HepG2 (cell line): ENCODE results near the gene CLVS2. TPM values are rescaled to one million over a fixed set of nuclear protein-coding genes. Genes with fewer than 3 reads are reported as not detected.

Experiments
- ATAC-seq: fragments of 200-7000 bp; cut with Tn5 transposase; 3 replicates; pipeline ENCODE4 v1.9.1; 2020; ENCODE audit warnings: mild to moderate bottlenecking, moderate library complexity
- BruUV-seq: library from RNA; stranded (reverse); fragments of 400-500 nt; replicated peaks from 2 replicates; lab custom pipeline; 2021; lab: Mats Ljungman, UMichigan
- CTCF ChIA-PET: fragments of 300-600 bp; formaldehyde crosslinking; extraction: SDS; loops from one replicate; lab custom pipeline; 2021; ENCODE audit warnings: low total read pairs, inconsistent platforms, low intra/inter-chr PET ratio; lab: Yijun Ruan, JAX
- POLR2A ChIA-PET: fragments of 350-600 bp; sonication (Branson Sonifier 250); formaldehyde crosslinking; loops from one replicate; lab custom pipeline; 2020; ENCODE audit warnings: antibody characterized with exemption, inconsistent platforms; lab: Yijun Ruan, JAX
- DNase-seq: peaks from one replicate; pipeline ENCODE4 v3.0.0-alpha.2; 2015; ENCODE audit warnings: low spot score
- FAIRE-seq: peaks from 3 replicates; lab custom pipeline; 2011; peaks lifted over from hg19 to GRCh38; lab: Jason Lieb, UNC
- H2AFZ ChIP-seq: one replicate; pipeline ENCODE4 v1.6.1; 2011; ENCODE audit warnings: low read length, inconsistent platforms
- H3K27ac ChIP-seq: fragments of 300-600 bp; 3 replicates; pipeline ENCODE4 v1.8.0; 2011; ENCODE audit warnings: mixed run types, mild to moderate bottlenecking, mixed read lengths, low read length, inconsistent platforms; ENCODE audit not compliant: insufficient read depth; ENCODE audit errors: extremely low read length
- H3K27me3 ChIP-seq, 2 experiments: fragments of 200-600 bp in 1 of 2; 2 replicates in 1 of 2; 3 replicates in 1 of 2; pipeline versions ENCODE4 v1.6.0 to v1.8.0; 2011; ENCODE audit warnings: low read length in 2 of 2, mild to moderate bottlenecking in 2 of 2, moderate library complexity in 2 of 2, inconsistent platforms in 1 of 2; ENCODE audit not compliant: insufficient read depth in 2 of 2, control insufficient read depth in 1 of 2
- H3K36me3 ChIP-seq, 2 experiments: fragments of 200-600 bp in 1 of 2; replicated peaks in 1 of 2; 2 replicates in 1 of 2; 3 replicates in 1 of 2; pipeline versions ENCODE4 v1.5.1 to v1.8.0; 2011; ENCODE audit warnings: low read length in 2 of 2, inconsistent platforms in 1 of 2; ENCODE audit not compliant: insufficient read depth in 2 of 2, control insufficient read depth in 1 of 2
- H3K4me1 ChIP-seq: 2 replicates; pipeline ENCODE4 v1.5.1; 2012; ENCODE audit warnings: low read length, inconsistent platforms; ENCODE audit not compliant: insufficient read depth
- H3K4me2 ChIP-seq: 2 replicates; pipeline ENCODE4 v1.6.0; 2011; ENCODE audit warnings: low read depth, low read length, inconsistent platforms
- H3K4me3 ChIP-seq, 3 experiments: fragments of 200-600 bp in 1 of 3; sonication (generic), shearing (Covaris generic) in 1 of 3; replicated peaks in 1 of 3; 2 replicates each; pipeline ENCODE4 v1.5.1; 2011 to 2016; ENCODE audit warnings: low read length in 3 of 3, inconsistent platforms in 2 of 3, low read depth in 2 of 3, mild to moderate bottlenecking in 2 of 3, control low read depth in 1 of 3, mixed read lengths in 1 of 3; ENCODE audit not compliant: insufficient read depth in 1 of 3
- H3K79me2 ChIP-seq: one replicate; pipeline ENCODE4 v1.6.1; 2011; ENCODE audit warnings: low read length, inconsistent platforms; ENCODE audit not compliant: insufficient read depth
- H3K9ac ChIP-seq: 2 replicates; pipeline ENCODE4 v1.6.0; 2011; ENCODE audit warnings: mild to moderate bottlenecking, low read depth, low read length, inconsistent platforms; ENCODE audit not compliant: insufficient read depth
- H3K9me3 ChIP-seq: 2 replicates; pipeline ENCODE4 v1.5.1; 2012; ENCODE audit warnings: mild to moderate bottlenecking, low read length
- H4K20me1 ChIP-seq: 2 replicates; pipeline ENCODE4 v1.6.0; 2011; ENCODE audit warnings: inconsistent platforms, mild to moderate bottlenecking, low read length, moderate library complexity; ENCODE audit not compliant: insufficient read depth
- CREB3 ChIP-seq: sonication (generic); formaldehyde crosslinking; IDR thresholded peaks from 2 replicates; pipeline ENCODE4 v1.5.0; 2020; ENCODE audit warnings: missing genetic modification reagents
- ELF3 ChIP-seq: IDR thresholded peaks from 2 replicates; pipeline ENCODE4 v1.6.1; 2016; ENCODE audit warnings: missing genetic modification reagents, missing compliant biosample characterization
- KDM5B ChIP-seq: sonication (generic); formaldehyde crosslinking; IDR thresholded peaks from 2 replicates; pipeline ENCODE4 v1.4.0; 2020; ENCODE audit warnings: missing genetic modification reagents, mild to moderate bottlenecking, borderline replicate concordance
- MLXIP ChIP-seq: sonication (generic); formaldehyde crosslinking; IDR thresholded peaks from 2 replicates; pipeline ENCODE4 v1.9.0; 2021; ENCODE audit warnings: missing genetic modification reagents, borderline replicate concordance
- POGZ ChIP-seq: sonication (generic); formaldehyde crosslinking; IDR thresholded peaks from 2 replicates; pipeline ENCODE4 v1.4.0; 2020; ENCODE audit warnings: mild to moderate bottlenecking, missing genetic modification reagents
- TAF1 ChIP-seq: sonication (generic); formaldehyde crosslinking; IDR thresholded peaks from 2 replicates; pipeline ENCODE4 v1.4.0; 2020; ENCODE audit warnings: missing genetic modification reagents
- THAP8 ChIP-seq: sonication (generic); formaldehyde crosslinking; IDR thresholded peaks from 2 replicates; pipeline ENCODE4 v1.5.1; 2020; ENCODE audit warnings: missing genetic modification reagents, mild to moderate bottlenecking, borderline replicate concordance
- THRA ChIP-seq: sonication (generic); formaldehyde crosslinking; IDR thresholded peaks from 2 replicates; pipeline ENCODE4 v1.4.0; 2020; ENCODE audit warnings: missing genetic modification reagents, borderline replicate concordance
- ZBTB1 ChIP-seq: sonication (generic); formaldehyde crosslinking; IDR thresholded peaks from 2 replicates; pipeline ENCODE4 v1.4.0; 2020; ENCODE audit warnings: missing genetic modification reagents, borderline replicate concordance
- ZNF451 ChIP-seq: sonication (generic); formaldehyde crosslinking; IDR thresholded peaks from 2 replicates; pipeline ENCODE4 v1.5.0; 2020; ENCODE audit warnings: mild to moderate bottlenecking, missing genetic modification reagents
- ZNF781 ChIP-seq: sonication (generic); formaldehyde crosslinking; IDR thresholded peaks from 2 replicates; pipeline ENCODE4 v1.5.1; 2020; ENCODE audit warnings: borderline replicate concordance, mild to moderate bottlenecking, missing genetic modification reagents; ENCODE audit errors: not compliant biosample characterization
- WGBS: methylation state at CpG from one replicate; pipeline ENCODE4 v1.1.6; 2017; ENCODE audit warnings: low lambda C conversion rate; 5-methylcytosine and 5-hydroxymethylcytosine counted together
- in situ Hi-C: cut with HindIII; loops from 2 replicates; pipeline ENCODE4 v1.10.0; 2017; ENCODE audit warnings: low pct_unique_long_range_greater_than_20kb; ENCODE audit not compliant: extremely low pct_ligation_motif_present
- intact Hi-C: fragments of 100-400 bp; cut with micrococcal nuclease; formaldehyde crosslinking; loops from one replicate; pipeline ENCODE4 v1.10.0; 2022; ENCODE audit not compliant: unreplicated experiment
- polyA plus RNA-seq, 8 experiments: library from polyadenylated mRNA; depleted of rRNA in 3 of 8; stranded (reverse) in 7 of 8; unstranded in 1 of 8; fragments of >200 nt; fragmentation: Illumina TruSeq in 4 of 8; extraction: Trizol in 4 of 8; gene quantifications; 2 replicates each; pipeline versions ENCODE4 v1.2.1 to v1.2.3, GENCODE V29; 2011 to 2016; ENCODE audit warnings: low read depth in 4 of 8, missing spikeins in 1 of 8, mixed read lengths in 1 of 8; ENCODE audit not compliant: insufficient read depth in 1 of 8
- total RNA-seq, 5 experiments: library from RNA; depleted of rRNA; stranded (reverse); fragments of >200 nt; fragmentation: Illumina TruSeq; extraction: Trizol; gene quantifications; 2 replicates each; pipeline ENCODE4 v1.2.3, GENCODE V29; 2016; ENCODE audit warnings: low read depth in 1 of 5
- TF ChIP-seq, protein P1 (sequence below): IDR thresholded peaks from 2 replicates; pipeline ENCODE4 v1.6.1; 2016; ENCODE audit warnings: low read depth, missing genetic modification reagents, missing compliant biosample characterization

Gene CLVS2
- total and polyA plus RNA-seq, 2 of the 13 experiments (the other 11 are each of a cell fraction or from before 2014, with no cell fraction given): not detected

DNA sequence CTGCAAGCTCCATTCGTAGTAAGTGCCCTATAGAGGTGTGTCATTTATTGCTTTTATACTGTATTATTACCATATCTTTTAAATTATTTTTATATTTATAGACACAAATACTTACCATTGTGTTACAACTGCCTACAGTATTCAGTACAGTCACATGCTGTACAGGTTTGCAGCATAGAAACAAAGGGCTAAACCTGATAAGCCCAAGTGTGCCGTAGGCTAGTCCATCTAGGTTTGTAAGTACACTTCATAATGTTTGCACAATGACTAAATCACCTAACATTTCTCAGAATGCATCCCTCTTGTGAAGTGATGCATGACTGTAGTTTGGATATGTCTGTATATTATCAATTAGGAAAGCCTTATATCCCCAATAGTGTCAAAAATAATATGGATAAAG, 122.8 kb downstream of the CLVS2 start:
- FAIRE-seq: no peak

More for the DNA sequence above, 122.8 kb downstream of the CLVS2 start:
- intact Hi-C loops (no loop called here), in situ Hi-C loops (no loop called here)
- no peak for DNase-seq
- H2AFZ ChIP-seq: no peak overlapping the region
- H3K36me3 ChIP-seq: no peaks in the 10 kb centered on the region
- H3K79me2 ChIP-seq: no peaks in the 10 kb centered on the region
- peaks cover 33% of the 10 kb centered on the region for H3K9me3 ChIP-seq
- no peak overlapping the region for H3K4me3 ChIP-seq
- H3K27ac ChIP-seq: no peak overlapping the region
- no peak for ATAC-seq
- ChIA-PET CTCF (no interaction called here), POLR2A (no interaction called here)
- no peaks in the 10 kb centered on the region for H3K4me1 ChIP-seq
- no peaks in the 10 kb centered on the region for H3K27me3 ChIP-seq
- WGBS: 4% methylated on average over 2 of the region's 2 CpGs
- H3K9ac ChIP-seq: no peak overlapping the region
- H3K4me2 ChIP-seq: no peak overlapping the region
- no TSS peak for BruUV-seq
- no peaks in the 10 kb centered on the region for H4K20me1 ChIP-seq
- TF ChIP-seq ZNF781 (CRISPR knock-in tag) (no peak), POGZ (no peak), THAP8 (CRISPR knock-in tag) (no peak), MLXIP (CRISPR knock-in tag) (no peak), KDM5B (no peak), ZNF451 (CRISPR knock-in tag) (no peak), ELF3 (CRISPR knock-in tag) (no peak), CREB3 (CRISPR knock-in tag) (no peak), THRA (CRISPR knock-in tag) (no peak), ZBTB1 (CRISPR knock-in tag) (no peak), TAF1 (no peak)
- TF ChIP-seq, protein P1, sequence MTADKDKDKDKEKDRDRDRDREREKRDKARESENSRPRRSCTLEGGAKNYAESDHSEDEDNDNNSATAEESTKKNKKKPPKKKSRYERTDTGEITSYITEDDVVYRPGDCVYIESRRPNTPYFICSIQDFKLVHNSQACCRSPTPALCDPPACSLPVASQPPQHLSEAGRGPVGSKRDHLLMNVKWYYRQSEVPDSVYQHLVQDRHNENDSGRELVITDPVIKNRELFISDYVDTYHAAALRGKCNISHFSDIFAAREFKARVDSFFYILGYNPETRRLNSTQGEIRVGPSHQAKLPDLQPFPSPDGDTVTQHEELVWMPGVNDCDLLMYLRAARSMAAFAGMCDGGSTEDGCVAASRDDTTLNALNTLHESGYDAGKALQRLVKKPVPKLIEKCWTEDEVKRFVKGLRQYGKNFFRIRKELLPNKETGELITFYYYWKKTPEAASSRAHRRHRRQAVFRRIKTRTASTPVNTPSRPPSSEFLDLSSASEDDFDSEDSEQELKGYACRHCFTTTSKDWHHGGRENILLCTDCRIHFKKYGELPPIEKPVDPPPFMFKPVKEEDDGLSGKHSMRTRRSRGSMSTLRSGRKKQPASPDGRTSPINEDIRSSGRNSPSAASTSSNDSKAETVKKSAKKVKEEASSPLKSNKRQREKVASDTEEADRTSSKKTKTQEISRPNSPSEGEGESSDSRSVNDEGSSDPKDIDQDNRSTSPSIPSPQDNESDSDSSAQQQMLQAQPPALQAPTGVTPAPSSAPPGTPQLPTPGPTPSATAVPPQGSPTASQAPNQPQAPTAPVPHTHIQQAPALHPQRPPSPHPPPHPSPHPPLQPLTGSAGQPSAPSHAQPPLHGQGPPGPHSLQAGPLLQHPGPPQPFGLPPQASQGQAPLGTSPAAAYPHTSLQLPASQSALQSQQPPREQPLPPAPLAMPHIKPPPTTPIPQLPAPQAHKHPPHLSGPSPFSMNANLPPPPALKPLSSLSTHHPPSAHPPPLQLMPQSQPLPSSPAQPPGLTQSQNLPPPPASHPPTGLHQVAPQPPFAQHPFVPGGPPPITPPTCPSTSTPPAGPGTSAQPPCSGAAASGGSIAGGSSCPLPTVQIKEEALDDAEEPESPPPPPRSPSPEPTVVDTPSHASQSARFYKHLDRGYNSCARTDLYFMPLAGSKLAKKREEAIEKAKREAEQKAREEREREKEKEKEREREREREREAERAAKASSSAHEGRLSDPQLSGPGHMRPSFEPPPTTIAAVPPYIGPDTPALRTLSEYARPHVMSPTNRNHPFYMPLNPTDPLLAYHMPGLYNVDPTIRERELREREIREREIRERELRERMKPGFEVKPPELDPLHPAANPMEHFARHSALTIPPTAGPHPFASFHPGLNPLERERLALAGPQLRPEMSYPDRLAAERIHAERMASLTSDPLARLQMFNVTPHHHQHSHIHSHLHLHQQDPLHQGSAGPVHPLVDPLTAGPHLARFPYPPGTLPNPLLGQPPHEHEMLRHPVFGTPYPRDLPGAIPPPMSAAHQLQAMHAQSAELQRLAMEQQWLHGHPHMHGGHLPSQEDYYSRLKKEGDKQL (CRISPR knock-in tag): no peak
